ENCODE results near the gene PLPPR5.

Gene PLPPR5

DNA sequence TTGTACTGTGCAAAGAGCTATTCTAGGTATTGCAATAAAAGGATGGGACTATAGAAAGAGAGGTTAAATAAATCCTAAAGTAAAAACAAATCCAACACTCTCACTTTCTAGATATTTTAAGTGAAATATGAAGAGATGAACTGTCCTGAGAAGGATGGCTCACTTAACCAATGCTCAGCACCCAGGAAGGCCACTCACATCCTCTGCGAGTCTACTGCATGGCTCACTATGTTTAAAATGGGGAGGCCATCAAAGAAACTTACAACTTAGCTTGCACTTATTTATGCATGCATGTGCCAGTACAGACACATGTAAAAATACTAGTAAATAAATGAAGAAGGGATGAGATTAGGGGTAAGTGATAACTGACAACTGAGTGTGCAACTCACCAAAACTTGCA is 37.5 kb downstream of the PLPPR5 start:
- no peak for DNase-seq

DNA sequence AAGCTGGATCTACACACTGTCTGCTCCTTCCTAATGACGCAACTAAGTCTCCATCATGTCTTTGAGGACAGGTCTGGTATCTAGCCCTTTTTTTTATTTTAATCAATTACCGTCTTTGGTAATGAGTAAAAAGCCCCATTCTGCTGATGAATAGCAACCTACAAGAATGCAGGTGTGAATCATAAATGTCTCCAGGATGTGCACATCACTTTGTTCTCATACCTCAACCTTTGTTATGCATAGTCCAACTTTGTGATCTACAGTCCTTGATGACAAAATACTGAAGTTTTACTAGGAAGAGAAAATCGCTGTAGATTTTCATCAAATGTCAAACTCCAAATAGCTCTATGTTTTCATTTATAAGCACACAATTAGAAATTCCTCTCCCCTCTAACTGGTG is 39.3 kb downstream of the PLPPR5 start:
- no peak for DNase-seq

DNA sequence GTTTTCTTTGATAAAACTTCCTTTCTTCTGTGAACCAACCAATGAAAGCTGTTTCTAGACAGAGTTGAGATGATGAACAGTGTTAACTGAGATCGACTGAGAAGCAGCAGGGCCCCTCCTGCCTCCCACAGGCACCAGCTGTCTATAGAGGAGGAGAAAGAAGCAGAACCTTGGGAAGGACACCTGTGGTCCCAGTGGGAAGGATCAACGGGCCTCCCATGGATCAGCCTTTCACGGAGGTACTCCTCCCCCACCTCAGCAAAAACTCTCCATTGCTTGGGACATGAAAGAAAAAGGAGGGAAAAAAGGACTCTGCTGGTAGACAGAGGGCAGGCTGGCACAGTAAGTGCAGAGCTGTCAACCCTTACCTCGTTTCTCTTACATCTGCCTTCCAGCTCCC is 40.5 kb downstream of the PLPPR5 start:
- DNase-seq: no peak

DNA sequence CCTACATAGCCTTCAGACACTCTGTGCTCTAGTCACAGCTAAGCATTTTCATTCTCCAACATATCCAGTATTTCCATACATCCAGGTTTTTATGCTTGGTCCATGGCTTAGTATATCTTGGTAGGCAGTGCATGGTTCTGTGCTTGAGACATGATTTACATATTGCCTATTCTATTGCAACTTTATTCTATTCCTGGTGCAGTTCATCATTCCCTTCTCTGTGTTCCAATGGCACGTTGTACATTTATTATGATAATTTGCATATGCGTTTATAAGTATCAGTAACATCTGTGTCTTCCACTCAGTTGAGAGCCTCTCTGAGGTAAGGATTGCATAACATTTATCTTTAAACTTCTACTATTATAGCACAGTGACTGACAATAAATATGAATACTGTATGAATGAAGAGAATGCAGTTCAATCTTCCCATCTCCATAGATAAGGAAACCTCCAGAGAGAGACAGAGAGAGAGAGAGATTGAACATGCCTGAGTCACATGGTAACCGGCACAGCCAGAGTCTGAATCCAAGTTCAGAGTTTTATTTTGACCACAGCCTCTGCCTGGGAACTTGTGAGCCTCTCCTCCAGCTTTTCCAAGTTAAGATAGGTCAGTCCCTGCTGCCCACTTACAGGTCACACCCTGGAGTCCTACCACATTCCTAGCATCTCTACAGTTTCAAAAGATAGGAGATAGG is 41.5 kb downstream of the PLPPR5 start:
- no peak for DNase-seq

DNA sequence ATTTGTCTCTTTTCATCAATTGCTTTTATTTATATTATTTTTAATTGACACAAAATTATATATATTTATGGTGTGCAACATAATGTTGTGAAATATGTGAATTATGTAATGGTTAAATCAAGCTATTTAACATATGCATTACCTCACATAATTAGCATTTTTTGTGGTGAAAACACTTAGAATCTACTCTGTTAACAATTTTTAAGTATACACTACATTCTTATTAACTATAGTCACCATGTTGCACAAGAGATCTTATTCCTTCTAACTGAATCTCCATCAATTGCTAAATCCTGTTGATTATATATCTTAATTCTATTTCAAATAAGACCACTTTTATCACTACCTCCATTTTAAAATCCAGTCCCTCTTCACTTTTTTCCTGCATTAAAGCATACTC is 42.5 kb downstream of the PLPPR5 start:
- no peak for DNase-seq

DNA sequence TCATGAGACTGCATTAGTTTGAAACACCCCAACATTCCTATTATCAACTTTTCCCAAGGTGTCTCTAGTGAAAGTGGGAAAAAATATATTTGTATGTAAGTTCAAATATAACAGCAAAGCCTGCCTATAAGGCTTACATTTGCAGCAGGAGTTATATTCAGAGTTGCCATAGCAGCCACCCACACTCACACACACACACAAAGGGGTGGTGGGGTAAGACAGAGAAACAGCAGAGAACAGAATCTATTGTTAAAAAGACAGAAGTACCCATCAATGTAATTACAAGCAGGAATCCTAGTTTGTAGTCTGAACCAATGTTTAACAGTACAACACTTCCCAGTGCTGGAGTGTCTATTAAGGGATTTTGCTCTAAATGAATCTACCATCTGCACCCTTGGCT is 55.0 kb downstream of the PLPPR5 start:
- no peak for DNase-seq

DNA sequence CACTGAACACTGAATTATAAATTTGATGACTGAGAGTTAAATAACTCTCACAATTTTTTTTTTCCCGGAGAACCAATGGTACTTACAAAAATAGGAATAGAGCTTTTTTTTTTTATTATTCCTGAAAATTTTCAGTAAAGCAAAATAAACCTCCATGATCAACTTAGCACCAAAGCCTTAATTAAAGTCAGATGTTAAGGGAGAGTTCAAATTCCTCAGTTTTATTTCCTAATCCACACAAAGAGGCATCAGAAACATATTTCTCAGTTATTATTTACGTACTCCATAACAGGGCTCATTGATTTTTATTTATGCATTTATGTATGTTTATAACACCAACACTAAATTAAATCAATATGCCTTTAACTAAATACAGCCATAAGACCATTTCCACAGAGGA is 55.5 kb downstream of the PLPPR5 start:
- no peak for DNase-seq

DNA sequence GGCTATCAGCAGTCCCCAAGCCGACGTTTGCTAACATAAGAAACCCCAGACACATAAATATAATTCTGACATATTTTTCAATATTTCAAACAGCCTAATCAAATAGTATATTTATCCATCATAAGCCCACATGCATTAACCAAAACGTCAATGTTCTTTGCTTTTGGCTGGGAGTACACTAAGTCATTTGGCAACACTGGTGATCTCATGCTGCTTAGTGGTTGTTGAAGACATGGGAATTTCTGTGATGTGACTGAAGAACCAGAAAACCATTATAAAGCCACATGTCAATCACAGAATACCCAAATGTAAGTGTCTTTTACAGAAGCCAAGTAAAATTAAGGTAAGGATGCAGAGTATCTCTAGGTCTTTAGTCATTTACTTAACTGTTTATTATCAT is 57.6 kb downstream of the PLPPR5 start:
- DNase-seq: no peak

DNA sequence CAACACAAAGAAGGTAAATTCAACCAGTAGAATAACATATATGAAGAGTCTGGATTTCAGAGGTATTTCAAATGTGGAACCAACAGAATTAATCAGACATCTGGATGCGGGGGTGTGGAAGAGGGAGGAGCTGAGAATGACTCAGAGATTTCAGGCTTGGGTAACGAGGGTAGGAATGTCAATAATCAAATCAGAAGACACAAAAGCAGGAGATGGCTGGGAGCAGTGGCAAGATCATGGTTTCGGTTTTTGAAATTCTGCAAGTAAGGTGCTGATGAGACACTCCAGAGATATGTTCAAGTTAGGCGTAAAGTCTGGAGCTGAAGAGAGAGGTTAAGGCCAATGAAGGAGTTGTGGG is 64.0 kb downstream of the PLPPR5 start:
- no peak for DNase-seq

DNA sequence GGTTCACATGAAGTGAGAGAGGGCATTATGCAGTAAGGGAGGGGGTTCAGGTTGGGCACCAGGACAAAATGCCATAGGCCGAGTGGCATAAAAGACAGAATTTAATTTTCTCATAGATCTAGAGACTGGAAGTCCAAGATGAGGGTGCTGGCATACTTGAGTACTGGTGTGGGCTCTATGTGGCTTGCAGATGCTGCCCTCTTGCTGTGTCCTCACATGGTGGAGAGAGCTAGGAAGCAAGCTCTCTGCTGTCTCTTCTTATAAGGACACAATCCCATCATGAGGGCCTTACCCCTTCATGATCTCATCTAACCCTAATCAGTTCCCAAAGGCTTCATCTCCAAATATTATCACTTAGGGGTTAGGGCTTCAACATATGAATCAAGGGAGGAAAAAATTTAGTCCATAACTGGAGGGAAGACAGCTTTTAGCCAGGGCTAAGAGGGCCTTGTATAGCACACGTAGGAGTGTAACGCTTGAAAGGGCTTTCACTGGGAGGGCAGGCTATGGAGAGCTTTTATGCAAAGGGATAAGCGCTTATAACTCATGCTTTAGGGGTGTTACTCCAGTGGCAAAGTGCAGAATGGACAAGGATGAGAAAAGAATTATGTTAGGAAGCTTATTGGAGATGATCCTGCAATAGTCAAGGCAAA is 64.5 kb downstream of the PLPPR5 start:
- no peak for DNase-seq

DNA sequence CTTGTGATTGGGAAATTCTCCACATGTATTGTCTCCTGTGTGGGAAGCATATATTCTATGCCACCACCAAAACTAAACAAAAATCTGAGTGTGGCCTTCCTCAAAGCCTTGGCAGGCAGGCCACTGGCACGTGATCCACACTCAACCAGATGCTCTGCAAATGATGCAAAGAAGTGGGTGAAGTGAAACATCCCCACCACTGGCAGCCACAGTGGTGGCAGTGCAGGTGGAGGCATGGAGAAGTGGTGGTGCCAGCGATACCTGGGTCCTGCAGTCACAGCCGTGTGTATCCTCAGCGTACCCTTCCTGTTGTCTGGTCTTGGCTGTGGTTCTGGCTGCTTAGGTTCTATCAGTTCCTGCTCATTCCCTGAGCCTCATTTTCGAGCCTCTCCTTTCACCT is 65.2 kb downstream of the PLPPR5 start:
- DNase-seq: no peak

DNA sequence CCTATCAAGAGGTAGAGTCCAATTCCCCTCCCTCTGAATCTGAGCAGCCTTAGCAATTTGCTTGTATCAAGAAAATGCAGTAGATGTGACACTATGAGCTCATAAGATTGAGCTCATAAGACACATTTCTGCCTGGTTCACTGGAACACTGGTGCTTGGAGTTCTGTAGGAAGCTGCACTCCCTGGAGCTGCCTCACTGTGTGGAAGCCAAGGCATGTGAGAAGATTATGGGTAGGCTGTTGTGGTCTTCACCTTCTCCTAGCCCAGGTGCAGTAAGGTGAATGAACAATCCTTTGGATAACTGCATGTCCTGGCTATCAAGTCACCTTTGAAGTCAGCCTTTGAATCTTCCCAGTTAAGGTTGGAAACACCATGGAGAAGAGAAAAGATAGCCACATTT is 67.3 kb downstream of the PLPPR5 start:
- DNase-seq: no peak

DNA sequence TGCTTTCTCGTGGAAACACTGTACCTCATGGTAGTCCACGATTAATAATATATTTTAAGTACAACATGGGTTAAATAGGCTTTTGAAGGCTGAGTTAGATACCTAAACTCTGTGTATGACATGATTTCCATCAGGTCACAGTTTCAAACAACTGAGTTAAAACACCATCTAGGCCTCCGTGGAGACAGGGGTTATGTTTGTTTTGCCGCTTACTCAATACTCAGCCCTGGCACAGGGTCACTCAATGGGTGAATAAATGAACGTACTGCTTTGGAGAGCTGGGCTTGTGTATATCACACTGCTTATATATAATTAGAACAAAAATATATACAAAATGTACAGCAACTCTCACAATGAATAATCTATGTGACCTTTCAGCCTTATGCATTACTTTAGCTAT is 72.5 kb downstream of the PLPPR5 start:
- no peak for DNase-seq

DNA sequence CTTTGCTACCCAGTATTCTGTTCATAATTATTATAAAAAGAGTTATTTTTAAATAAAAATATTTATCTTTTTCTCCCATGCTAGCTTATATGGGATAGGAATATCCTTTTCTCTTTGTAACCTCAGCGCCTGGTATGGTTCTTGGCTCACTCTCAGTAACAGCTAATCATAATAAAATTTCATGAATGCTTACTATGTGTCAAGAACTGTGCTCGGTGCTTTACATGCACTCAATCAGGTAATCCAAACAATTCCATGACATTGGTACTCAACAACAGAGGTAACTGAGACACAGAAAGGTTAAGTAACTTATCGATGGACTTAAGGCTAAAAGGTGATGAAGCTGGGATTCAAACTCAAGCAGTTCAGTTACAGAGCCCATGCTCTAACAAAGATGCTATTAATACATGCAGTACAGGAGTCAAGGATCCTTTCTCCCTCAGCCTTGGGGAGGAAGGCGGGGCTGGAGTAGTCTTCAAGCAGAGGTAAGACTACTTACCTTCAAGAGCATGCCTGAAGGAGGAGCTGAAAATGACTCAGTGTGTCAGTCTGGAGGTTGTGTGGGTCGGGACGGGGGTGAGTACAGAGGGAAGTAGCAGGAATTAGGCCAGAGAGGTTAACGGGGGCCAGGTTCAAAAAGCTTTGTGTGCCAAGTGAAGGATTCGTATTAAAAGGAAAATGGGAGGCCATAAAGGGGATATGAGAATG is 73.4 kb downstream of the PLPPR5 start:
- no peak for DNase-seq

DNA sequence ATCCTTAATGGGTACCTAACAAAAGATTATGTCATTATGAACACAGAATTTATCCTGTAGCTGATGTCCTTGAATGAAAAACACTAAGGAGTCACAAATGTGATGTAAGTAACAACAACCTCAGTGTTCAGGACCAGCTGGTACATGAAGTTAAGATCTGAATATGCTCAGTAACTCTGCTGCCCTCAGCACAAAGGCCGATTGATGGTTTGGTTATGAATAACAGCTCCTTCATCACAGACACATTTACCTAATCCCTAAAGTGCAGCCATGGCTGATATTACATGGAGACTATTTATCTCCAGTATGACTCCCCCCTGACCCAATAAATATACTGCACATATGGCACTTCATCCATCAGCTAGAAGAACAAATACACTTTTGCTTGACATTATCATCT is 75.2 kb downstream of the PLPPR5 start:
- no peak for DNase-seq

DNA sequence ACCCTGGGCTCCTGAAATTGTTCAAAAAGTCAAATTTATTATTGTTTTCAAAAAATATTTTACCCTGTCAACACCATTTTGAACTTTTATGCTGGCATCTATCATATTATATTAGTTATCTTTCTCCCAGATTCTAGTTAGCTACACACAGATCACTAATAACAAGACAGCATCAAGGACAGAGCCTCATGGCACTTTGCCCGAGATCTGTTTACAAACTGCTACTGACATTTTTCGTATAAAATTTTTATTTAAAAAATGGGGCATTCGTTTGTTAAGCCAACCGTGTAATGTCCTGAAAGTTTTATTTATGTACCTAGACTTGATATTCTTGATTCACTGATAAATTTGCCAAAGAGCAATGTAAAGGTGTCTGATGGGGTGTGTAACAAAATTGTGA is 78.1 kb downstream of the PLPPR5 start:
- no peak for DNase-seq

DNA sequence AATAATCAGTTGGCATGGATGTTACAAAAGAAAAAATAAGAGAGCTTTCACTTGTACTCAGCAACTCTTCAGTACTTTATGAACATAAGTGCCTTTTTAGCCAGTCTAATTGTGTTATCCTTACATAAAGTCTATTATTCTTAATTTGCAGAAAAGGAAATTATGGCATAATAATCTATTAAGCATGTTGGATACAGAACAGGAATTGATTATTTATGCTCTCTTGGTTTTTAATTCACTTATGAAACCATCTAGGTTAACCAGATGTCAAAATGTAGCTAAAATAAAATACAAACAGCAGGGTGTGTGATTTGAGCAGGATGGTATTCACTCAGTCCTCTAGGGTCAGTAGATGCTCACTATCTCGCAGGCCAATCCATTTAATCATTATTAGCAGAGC is 79.7 kb downstream of the PLPPR5 start:
- DNase-seq: no peak

DNA sequence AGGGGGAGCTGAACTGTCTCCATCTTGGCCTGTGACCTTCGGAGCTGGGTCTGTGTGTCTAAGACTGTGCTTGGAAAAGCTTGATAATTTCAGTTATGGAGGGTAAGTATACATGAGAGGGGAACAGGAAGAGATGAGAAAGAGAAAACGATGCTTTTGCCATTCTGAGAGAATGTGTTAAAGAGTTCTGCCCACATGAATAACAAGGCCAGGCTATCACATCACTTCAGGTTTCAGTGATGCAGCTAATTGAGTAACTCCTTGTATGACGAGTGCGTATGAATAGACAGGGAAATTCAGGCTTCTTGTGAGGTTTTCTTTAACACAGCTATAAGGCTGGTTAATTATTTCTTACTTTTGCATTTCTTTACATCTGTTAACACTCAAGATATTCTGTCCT is 81.0 kb downstream of the PLPPR5 start:
- DNase-seq: no peak

DNA sequence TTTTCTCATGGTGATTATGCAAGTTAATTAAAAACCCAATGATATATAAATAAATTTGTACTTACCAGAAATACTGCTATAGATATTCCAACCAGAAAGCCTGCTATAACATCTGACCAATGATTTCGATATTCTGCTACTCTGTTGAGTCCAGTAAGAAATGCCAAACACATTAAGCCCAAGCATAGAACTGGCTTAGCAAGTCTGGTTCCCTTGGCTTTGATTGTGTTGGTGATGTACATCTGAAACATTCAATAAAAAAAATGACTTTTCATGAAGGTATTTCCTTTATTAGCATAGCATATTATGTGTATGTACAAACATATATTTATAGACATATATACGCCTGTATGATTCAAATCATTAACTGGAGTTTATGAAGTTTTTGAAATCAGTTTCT is 82.8 kb downstream of the PLPPR5 start:
- DNase-seq: no peak

DNA sequence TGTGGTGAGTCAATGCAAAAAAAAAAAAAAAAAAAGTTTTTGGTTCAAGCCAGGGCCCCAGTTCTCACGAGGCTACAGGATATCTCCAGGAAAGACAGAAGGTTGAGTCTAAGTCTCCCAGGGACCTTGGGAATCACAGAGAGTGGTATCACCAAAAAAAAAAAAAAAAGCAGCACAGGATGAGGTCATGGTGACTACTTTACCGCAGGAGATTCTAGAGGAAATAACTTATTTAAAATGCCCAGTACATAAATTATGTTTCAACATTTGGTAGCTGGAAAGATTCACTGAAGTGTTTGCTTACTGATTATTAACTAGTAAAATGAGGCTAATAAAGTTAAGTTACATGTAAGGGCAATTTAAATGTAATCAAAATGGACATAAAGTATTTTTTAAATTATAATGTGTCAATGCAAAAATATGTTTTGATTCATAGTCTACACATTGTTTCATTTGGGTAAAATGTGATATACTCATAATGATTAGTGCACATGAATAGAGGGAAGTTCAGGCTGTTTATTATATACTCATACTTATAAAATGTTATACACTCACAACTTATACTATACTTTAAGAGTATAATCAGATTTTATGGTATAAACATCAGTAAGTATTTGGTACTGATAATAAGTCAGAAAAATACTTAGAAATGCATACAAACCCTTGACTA is 84.1 kb downstream of the PLPPR5 start:
- no peak for DNase-seq

DNA sequence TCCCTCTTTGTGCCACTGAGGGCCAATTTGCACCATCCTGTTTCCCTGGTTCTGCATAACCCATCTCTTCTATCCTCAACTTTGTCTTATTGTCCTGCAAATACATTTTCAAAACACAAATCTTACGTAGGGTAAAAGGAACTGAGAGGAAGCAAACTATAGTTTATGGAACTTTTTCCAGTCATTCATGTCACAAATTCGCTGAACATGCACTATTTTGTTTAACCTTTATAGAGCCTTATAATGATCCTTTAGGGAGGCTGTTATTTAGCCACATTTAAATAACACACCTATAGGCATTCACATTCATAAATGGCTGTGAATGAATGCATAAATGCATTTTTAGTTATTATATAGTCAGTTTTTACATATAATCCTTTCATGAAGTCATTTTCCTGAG is 85.0 kb downstream of the PLPPR5 start:
- no peak for DNase-seq

DNA sequence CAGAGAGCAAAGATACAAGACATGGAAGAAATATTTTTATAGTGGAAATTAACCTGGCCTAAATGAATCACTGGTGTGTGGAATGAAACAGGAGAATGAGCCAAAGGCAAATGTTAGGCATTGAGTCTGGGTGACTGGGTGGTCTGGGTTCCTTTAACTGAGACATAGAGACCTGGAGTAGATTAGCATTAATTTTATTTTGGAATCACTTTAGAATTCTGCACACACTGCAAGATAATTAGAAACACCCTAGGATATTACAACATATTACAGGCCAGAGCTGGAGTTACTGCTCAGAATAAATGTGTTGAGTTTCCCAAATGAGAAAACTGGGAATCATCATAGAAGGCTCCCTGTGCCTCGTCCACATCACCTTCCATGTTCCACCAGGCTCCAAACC is 85.5 kb downstream of the PLPPR5 start:
- no peak for DNase-seq

DNA sequence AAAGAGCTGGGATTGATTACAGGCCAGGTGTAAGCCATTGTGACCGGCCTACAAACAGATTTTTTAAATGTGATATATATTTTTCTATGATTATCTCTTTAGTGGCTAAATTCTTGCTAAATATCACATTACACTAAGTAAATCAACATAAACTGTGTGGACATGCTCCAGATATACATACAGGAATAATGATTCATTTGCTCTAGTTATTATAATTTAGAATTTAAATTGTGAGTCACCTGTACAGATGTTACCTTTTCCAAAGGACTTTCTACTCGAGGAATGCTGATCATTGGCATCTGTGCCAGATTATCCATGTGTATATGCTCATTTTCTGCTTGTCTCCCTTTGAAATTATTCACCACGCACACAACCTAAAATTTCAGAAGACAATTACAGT is 90.1 kb downstream of the PLPPR5 start:
- no peak for DNase-seq

DNA sequence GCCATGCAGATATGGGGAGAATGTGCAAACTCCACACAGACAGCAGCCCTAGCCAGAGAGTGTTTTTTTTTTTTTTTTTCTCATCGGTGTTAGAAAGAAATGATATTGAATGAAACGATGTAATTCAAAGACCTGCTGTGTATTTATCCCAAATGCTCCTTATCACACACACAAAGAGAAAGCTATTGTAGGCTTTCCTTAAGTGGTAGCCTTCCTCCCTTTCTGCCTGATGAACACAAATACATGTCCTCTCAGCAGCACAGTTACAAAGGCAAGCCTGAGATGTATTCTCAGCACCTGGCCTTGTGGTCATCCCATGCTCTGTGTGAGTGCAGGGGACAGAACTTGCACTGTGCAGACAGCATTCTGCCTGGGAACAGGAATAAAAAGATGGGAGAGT is 93.8 kb downstream of the PLPPR5 start:
- no peak for DNase-seq
